B cell (primary cell): ENCODE measurements around the gene PPP6R3. TPM values are rescaled to one million over a fixed set of nuclear protein-coding genes. Genes with fewer than 3 reads are reported as not detected.

Experiments
- ATAC-seq: fragments of 200-7000 bp; cut with Tn5 transposase; one replicate; pipeline ENCODE4 v1.10.0; 2021; ENCODE audit warnings: low read depth, mild to moderate bottlenecking, moderate number of reproducible peaks, moderate library complexity
- CTCF ChIA-PET: fragments of 350-600 bp; sonication (Branson Sonifier 250); formaldehyde crosslinking; loops from one replicate; lab custom pipeline; 2021; ENCODE audit warnings: antibody characterized with exemption, inconsistent platforms; lab: Charles Lee
- POLR2A ChIA-PET: fragments of 350-600 bp; sonication (Branson Sonifier 250); formaldehyde crosslinking; loops from one replicate; lab custom pipeline; 2021; ENCODE audit warnings: antibody characterized with exemption; lab: Charles Lee
- DNase-seq: peaks from one replicate; pipeline ENCODE4 v3.0.0; 2013
- H2AFZ ChIP-seq: 2 replicates; pipeline ENCODE4 v1.6.1; 2012; ENCODE audit warnings: mild to moderate bottlenecking, low read depth, low read length; ENCODE audit not compliant: insufficient read depth, poor library complexity, severe bottlenecking
- H3K27ac ChIP-seq, 2 donors: 1 replicate in 1 of 2; 2 replicates in 1 of 2; pipeline ENCODE4 v1.5.1; 2012 to 2013; ENCODE audit warnings: low read length in 2 of 2, mild to moderate bottlenecking in 2 of 2, moderate library complexity in 1 of 2
- H3K27me3 ChIP-seq, 4 experiments: fragments of 200-600 bp in 1 of 4; sonication (generic) in 1 of 4; replicated peaks in 1 of 4; 1 replicate in 2 of 4; 2 replicates in 2 of 4; pipeline versions ENCODE4 v1.6.1 to v1.7.0; 2013 to 2016; ENCODE audit warnings: low read length in 3 of 4, mild to moderate bottlenecking in 2 of 4, mixed read lengths in 1 of 4, moderate library complexity in 1 of 4; ENCODE audit not compliant: insufficient read depth in 4 of 4, control insufficient read depth in 3 of 4; ENCODE audit errors: control extremely low read depth in 1 of 4
- H3K36me3 ChIP-seq, 2 experiments: replicated peaks in 1 of 2; 1 replicate in 1 of 2; 2 replicates in 1 of 2; pipeline versions ENCODE4 v1.6.1 to v1.7.1; 2013; ENCODE audit warnings: low read length in 1 of 2; ENCODE audit not compliant: insufficient read depth in 2 of 2, control insufficient read depth in 1 of 2; ENCODE audit errors: control extremely low read depth in 1 of 2, extremely low read depth in 1 of 2
- H3K4me1 ChIP-seq, 2 donors: fragments of 200-600 bp in 1 of 2; sonication (generic) in 1 of 2; 1 replicate in 1 of 2; 2 replicates in 1 of 2; pipeline versions ENCODE4 v1.5.1 to v1.6.1; 2013 to 2017; ENCODE audit warnings: low read length in 2 of 2; ENCODE audit not compliant: control insufficient read depth in 2 of 2, insufficient read depth in 2 of 2
- H3K4me2 ChIP-seq: replicated peaks from 2 replicates; pipeline ENCODE3; 2012; ENCODE audit warnings: mild to moderate bottlenecking, low read depth, low read length; ENCODE audit not compliant: poor library complexity, severe bottlenecking
- H3K4me3 ChIP-seq, 5 experiments: fragments of 200-600 bp in 1 of 5; sonication (generic) in 1 of 5; 1 replicate in 3 of 5; 2 replicates in 2 of 5; pipeline versions ENCODE4 v1.5.1 to v1.7.0; 2011 to 2016; ENCODE audit warnings: low read length in 4 of 5, mild to moderate bottlenecking in 4 of 5, low read depth in 2 of 5, control low read depth in 1 of 5, moderate library complexity in 1 of 5; ENCODE audit not compliant: insufficient read depth in 1 of 5; ENCODE audit errors: control extremely low read depth in 1 of 5, extremely low read depth in 1 of 5
- H3K79me2 ChIP-seq: fragments of 200-600 bp; sonication (generic); one replicate; pipeline ENCODE4 v1.6.0; 2016; ENCODE audit warnings: low read length; ENCODE audit not compliant: control insufficient read depth, insufficient read depth
- H3K9ac ChIP-seq: fragments of 200-600 bp; sonication (generic); 2 replicates; pipeline ENCODE4 v1.6.1; 2017; ENCODE audit warnings: mild to moderate bottlenecking, low read length, moderate library complexity
- H3K9me3 ChIP-seq, 3 donors: one replicate each; pipeline versions ENCODE4 v1.6.1 to v1.7.1; 2013; ENCODE audit warnings: low read length in 2 of 3; ENCODE audit not compliant: control insufficient read depth in 2 of 3, insufficient read depth in 1 of 3; ENCODE audit errors: control extremely low read depth in 1 of 3
- H4K20me1 ChIP-seq: 2 replicates; pipeline ENCODE4 v1.6.0; 2012; ENCODE audit warnings: mild to moderate bottlenecking, low read length; ENCODE audit not compliant: insufficient read depth, control insufficient read depth, poor library complexity, severe bottlenecking
- H3K27ac Mint-ChIP-seq: one replicate; pipeline ENCODE4 v1.8.0; 2021; ENCODE audit warnings: mixed read lengths
- H3K27me3 Mint-ChIP-seq: one replicate; pipeline ENCODE4 v1.8.0; 2021; ENCODE audit warnings: mixed read lengths
- H3K4me1 Mint-ChIP-seq: one replicate; pipeline ENCODE4 v1.8.0; 2021; ENCODE audit warnings: mixed read lengths
- H3K4me3 Mint-ChIP-seq: one replicate; pipeline ENCODE4 v1.8.0; 2021; ENCODE audit warnings: mixed read lengths
- H3K9me3 Mint-ChIP-seq: one replicate; pipeline ENCODE4 v1.8.0; 2022; ENCODE audit warnings: mixed read lengths; ENCODE audit not compliant: insufficient read depth
- EZH2 ChIP-seq: IDR thresholded peaks from 2 replicates; pipeline ENCODE4 v1.6.1; 2012; ENCODE audit warnings: borderline replicate concordance, low read depth, mild to moderate bottlenecking, moderate library complexity, low read length; ENCODE audit not compliant: insufficient read depth, poor library complexity, severe bottlenecking
- WGBS: methylation state at CpG from one replicate; pipeline ENCODE4 v1.1.5; 2013; ENCODE audit warnings: missing lambda C conversion rate; ENCODE audit not compliant: insufficient coverage; 5-methylcytosine and 5-hydroxymethylcytosine counted together
- intact Hi-C: fragments of 100-400 bp; cut with micrococcal nuclease; formaldehyde crosslinking; loops from one replicate; pipeline ENCODE4 v1.10.0; 2022
- polyA plus RNA-seq: library from polyadenylated mRNA; depleted of rRNA; stranded (reverse); fragments of >200 nt; gene quantifications from 2 replicates; pipeline ENCODE4 v1.2.3, GENCODE V29; 2012
- total RNA-seq, 2 donors: library from RNA; stranded (reverse); fragments of 120-200 nt in 1 of 2; gene quantifications; 1 replicate in 1 of 2; 2 replicates in 1 of 2; pipeline versions ENCODE4 v1.2.3 to v1.2.4, GENCODE V29; 2013 to 2022
- TF ChIP-seq, protein P1 (sequence below): fragments of 200-600 bp; IDR thresholded peaks from one replicate; pipeline ENCODE4 v1.8.0; 2022; ENCODE audit warnings: antibody characterized with exemption, mild to moderate bottlenecking

PPP6R3 gene
- total and polyA plus RNA-seq, 2 donors (not counting 1 experiment from before 2014, with no cell fraction given): 48.5 to 159 TPM

- 90% methylated on average over 2 of the region's 3 CpGs for WGBS
- H3K27ac Mint-ChIP-seq: no peak overlapping the region
- H3K36me3 ChIP-seq: peaks cover 25 to 85% of the 10 kb centered on the region in 2 experiments
- H3K27ac ChIP-seq: no peak overlapping the region
- ChIA-PET POLR2A (no interaction called here), CTCF (no interaction called here)
- no peaks in the 10 kb centered on the region for H3K9me3 ChIP-seq
- ATAC-seq (no peak), DNase-seq (no peak)
- intact Hi-C loops: no loop called here
- no peak overlapping the region for H3K9ac ChIP-seq
- no peak overlapping the region for H2AFZ ChIP-seq
- peaks cover 96% of the 10 kb centered on the region for H3K79me2 ChIP-seq
- H3K4me3 ChIP-seq: no peak overlapping the region
- peaks cover 73% of the 10 kb centered on the region for H4K20me1 ChIP-seq
- H3K4me1 Mint-ChIP-seq: peaks cover 25% of the 10 kb centered on the region
- H3K4me2 ChIP-seq: no peak overlapping the region
- no peaks in the 10 kb centered on the region for H3K9me3 Mint-ChIP-seq
- H3K27me3 ChIP-seq: no peaks in the 10 kb centered on the region
- H3K27me3 Mint-ChIP-seq: no peaks in the 10 kb centered on the region
- peaks cover 9% of the 10 kb centered on the region in 2 donors for H3K4me1 ChIP-seq
- H3K4me3 Mint-ChIP-seq: no peak overlapping the region
- no peak for TF ChIP-seq EZH2
- TF ChIP-seq, protein P1, sequence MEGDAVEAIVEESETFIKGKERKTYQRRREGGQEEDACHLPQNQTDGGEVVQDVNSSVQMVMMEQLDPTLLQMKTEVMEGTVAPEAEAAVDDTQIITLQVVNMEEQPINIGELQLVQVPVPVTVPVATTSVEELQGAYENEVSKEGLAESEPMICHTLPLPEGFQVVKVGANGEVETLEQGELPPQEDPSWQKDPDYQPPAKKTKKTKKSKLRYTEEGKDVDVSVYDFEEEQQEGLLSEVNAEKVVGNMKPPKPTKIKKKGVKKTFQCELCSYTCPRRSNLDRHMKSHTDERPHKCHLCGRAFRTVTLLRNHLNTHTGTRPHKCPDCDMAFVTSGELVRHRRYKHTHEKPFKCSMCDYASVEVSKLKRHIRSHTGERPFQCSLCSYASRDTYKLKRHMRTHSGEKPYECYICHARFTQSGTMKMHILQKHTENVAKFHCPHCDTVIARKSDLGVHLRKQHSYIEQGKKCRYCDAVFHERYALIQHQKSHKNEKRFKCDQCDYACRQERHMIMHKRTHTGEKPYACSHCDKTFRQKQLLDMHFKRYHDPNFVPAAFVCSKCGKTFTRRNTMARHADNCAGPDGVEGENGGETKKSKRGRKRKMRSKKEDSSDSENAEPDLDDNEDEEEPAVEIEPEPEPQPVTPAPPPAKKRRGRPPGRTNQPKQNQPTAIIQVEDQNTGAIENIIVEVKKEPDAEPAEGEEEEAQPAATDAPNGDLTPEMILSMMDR: no peak
Observed at GRCh38 chr11:68525336-68525735, 64.8 kb downstream of the PPP6R3 start.

DNA sequence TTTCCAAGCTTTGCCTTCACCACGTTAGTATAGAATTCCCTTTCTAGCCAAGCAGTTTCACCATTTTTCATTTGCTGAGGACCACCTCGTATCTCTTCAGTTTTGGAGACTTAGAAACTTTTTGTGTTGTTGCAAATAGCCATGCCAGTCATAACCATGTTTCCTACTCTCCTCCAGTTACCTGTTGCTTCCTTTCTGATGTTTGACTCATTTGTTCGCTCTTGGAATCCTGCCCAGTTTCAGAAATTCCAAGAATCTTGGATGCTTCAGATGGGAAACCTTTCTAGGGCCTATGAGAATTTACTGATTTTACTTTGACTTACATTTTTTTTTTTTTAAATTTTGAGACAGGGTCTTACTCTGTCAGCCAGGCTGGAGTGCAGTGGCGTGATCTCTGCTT lies 65.4 kb downstream of the PPP6R3 start:
- Histone ChIP-seq H3K79me2 (peaks cover 96% of the 10 kb centered on the region), H3K9ac (no peak overlapping the region), H3K4me2 (no peak overlapping the region), H3K36me3 (peaks cover 25 to 85% of the 10 kb centered on the region in 2 experiments), H2AFZ (no peak overlapping the region), H4K20me1 (peaks cover 78% of the 10 kb centered on the region), H3K4me1 (peaks cover 9% of the 10 kb centered on the region in 2 donors), H3K9me3 (no peaks in the 10 kb centered on the region), H3K4me3 (no peak overlapping the region), H3K27ac (no peak overlapping the region), H3K27me3 (no peaks in the 10 kb centered on the region)
- H3K27ac Mint-ChIP-seq: no peak overlapping the region
- TF ChIP-seq, protein P1: no peak
- no peak for TF ChIP-seq EZH2
- ATAC-seq (no peak), DNase-seq (no peak)
- ChIA-PET CTCF (no interaction called here), POLR2A (no interaction called here)
- no peak overlapping the region for H3K4me3 Mint-ChIP-seq
- no peaks in the 10 kb centered on the region for H3K27me3 Mint-ChIP-seq
- peaks cover 24% of the 10 kb centered on the region for H3K4me1 Mint-ChIP-seq
- WGBS: 93% methylated on average over 3 of the region's 4 CpGs
- no peaks in the 10 kb centered on the region for H3K9me3 Mint-ChIP-seq
- intact Hi-C loops: no loop called here
